RPMI7951 (cell line): Measurements from ENCODE around the gene HSF4. TPM values are rescaled to one million over a fixed set of nuclear protein-coding genes. Genes with fewer than 3 reads are reported as not detected.

ENCODE experiments used
- DNase-seq: peaks from one replicate; pipeline ENCODE4 v3.0.0-alpha.2; 2012; ENCODE audit warnings: low read depth
- total RNA-seq: library from RNA; depleted of rRNA; stranded (reverse); fragments of >200 nt; shearing (Covaris generic); gene quantifications from 2 replicates; pipeline ENCODE4 v1.2.3, GENCODE V29; 2014

HSF4 gene
- total RNA-seq, 1 experiment from 2014 or later, result 3.7 TPM

DNA sequence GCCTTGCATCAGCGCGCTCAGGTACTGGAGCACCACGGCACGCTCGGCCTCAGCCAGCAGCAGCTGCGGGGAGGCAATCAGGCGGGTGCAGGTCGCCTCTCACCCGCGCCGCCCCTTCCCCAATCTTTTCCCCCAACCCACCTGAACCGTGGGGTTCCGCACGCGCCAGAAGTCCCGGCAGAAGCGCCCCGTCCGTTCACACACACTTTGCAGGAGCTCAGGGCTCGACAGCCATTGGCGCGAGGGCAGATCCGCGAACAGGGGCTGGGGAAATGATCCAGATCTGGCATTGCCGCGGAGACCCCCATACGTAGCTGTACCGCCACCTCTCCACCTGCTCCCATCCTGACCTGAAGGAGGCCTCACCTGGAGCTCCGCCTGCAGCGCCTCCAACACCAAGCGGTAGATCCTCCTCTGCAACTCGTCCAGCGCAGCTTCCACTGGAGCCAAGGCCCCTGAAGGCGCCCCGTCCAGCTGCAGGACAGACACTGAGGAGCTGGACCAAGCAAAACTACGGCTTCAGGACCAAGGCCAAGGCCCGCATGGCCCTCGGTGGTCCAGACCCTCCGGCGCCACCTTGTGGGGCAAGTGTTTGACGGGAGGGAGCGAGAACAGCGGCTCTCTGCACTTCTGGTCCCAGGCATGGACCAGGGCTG, 20.6 kb downstream of the HSF4 start:
- peak; percentile 90 for DNase-seq

GRCh38 chr16:67185651-67186134, 21.1 kb downstream of the HSF4 start:
- DNase-seq, result no peak

- DNase-seq, result peak; percentile 71
These were observed 22.0 kb downstream of the HSF4 start for GRCh38 chr16:67186550-67186950.

GRCh38 chr16:67187175-67187890, 22.8 kb downstream of the HSF4 start:
- DNase-seq, result no peak

GRCh38 chr16:67188323-67188722, 23.8 kb downstream of the HSF4 start:
- no peak for DNase-seq

DNA sequence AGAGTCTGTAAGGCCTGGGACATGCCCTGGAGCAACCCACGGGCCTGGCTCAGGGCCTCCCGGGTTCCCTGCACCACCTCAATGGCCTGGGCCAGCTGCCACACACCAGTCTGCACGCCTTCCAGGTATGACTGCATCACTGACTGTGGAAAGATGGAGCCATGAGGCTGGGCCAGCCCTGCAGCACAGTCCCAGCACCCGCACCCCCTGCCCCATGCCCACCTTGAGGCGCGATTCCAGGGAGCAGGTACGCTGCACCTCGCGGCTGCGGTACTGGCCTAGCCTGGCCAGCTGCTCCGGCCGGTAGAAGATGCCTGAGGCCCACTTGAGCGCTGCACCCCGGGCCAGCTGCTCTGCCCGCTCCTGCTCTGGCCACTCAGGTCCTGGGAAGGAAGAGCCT, 24.3 kb downstream of the HSF4 start:
- DNase-seq, result no peak

- no peak for DNase-seq
These were observed 25.5 kb downstream of the HSF4 start, which contains the start of gene EXOC3L1 for GRCh38 chr16:67190041-67190440. EXOC3L1 (minus strand) TSS chr16:67190136; CDS start chr16:67189676, 460 bp downstream.

DNA sequence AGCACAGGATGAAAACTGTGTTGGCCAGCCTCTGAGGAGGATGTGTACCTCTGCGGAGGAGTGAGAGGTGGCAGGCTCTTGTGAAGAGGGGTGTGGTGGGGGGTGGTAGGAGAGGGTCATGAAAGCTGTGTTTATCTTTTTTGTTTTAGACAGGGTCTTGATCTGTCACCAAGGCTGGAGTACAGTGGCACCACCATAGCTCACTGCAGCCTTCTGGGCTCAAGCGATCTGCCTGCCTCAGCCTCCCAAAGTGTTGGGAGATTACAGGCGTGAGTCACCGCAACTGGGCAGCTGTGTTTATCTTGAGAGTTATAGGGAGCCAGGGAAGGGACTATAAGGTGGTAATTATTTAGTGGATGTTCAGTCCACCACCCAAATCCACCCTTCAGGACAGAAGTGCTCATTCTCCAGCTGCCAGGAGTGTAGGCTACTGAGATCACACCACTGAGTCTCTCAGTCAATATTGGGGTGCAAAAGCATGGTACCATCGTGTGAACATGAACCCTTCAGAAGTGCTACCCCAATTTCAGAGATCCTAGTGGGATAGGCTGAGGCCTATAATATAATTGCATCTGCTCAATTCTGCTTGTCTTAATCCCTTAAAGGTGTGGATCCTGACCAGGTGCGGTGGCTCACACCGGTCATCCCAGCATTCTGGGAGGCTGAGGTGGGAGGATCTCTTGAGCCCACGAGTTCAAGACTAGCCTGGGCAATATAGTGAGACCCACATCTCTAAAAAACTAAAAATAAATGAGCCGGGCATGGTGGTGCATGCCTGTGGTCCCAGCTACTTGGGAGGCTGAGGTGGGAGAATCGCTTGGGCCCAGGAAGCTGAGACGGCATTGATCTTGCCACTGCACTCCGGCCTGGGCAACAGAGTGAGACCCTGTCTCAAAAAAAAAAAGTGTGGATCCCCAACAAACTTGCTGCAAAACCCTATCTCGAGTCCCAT, 26.2 kb downstream of the HSF4 start:
- peak; percentile 56 for DNase-seq

DNA sequence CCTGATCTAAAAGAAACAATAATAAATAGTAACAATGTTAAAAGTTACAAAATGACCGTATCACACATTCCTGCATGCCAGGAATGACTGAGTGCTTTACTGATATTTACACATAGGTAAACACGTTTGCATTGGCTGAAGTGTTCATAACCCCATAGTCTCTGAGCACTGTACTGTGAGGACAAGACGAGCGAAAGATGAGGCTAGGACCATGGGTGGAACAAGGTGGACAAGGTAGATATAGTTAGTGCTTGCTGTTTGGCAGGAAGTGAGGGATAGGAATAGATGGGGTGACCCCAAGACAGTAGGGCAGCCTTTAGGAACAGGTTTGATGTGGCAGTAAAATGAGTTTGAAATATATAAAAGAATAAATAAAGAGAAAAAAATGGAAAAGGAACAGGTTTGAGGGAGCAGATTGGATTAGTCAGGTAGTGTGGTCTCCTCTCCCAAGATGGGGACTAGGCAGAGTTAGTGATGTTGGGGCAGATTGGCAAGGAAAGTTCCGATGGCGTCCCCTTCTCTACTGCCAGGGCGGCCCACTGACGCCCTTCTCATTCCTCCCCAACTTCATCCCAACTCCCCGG, 27.0 kb downstream of the HSF4 start:
- DNase-seq, result no peak

DNA sequence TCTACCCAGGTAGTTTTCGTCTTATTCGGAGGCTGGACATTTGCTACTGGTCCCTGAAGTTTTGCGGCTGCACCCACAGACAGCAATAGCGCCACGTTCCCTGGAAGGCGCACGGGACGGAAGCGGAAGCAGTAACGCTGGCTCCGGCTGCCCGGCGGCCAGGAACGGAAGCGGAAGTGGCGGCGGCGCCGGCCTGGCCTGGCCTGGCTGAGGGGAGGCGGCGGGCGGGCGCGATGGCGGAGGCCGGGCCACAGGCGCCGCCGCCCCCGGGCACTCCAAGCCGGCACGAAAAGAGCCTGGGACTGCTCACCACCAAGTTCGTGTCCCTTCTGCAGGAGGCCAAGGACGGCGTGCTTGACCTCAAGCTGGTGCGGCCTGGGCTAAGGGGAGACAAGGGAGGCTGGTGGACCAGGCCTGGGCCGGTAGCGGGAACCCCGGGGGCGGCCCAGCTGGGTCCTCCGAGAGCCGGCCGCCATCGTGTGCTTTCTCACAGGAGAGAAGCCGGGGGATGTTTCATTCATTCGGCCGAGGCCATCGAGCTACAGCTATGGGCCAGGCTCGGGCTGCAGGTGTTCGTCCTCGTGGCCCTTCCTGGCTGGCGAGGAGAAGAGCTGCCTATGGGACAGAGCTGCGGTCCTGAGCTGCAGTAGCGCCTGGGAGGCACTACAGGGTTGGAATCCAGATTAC, 27.6 kb downstream of the HSF4 start, which contains the start of gene E2F4:
Gene E2F4, plus strand, starts transcription at position 161 of the 687 bp plus-strand sequence. Its CDS starts 73 bp downstream, at position 234.
- peak; percentile 91 for DNase-seq

DNA sequence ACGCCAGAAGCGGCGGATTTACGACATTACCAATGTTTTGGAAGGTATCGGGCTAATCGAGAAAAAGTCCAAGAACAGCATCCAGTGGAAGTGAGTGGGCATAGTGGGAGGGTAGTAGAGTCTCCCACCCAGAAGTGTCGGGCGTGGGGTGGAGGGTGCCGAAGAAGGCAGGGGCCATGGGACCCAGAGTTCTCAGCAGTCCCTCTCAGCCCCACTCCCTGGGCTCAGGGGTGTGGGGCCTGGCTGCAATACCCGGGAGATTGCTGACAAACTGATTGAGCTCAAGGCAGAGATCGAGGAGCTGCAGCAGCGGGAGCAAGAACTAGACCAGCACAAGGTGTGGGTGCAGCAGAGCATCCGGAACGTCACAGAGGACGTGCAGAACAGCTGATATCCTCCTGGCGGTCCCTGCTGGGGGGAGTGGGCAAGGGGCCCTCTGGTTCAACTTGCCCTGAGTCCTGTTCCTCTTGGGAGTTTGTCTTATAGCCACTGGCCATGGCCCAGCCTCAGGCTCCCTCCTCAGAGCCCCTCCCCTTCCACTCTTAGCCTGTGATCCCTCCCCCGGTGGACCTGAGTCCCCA, 28.3 kb downstream of the HSF4 start:
- no peak for DNase-seq

GRCh38 chr16:67193536-67193935, 29.0 kb downstream of the HSF4 start:
- DNase-seq, result no peak

DNA sequence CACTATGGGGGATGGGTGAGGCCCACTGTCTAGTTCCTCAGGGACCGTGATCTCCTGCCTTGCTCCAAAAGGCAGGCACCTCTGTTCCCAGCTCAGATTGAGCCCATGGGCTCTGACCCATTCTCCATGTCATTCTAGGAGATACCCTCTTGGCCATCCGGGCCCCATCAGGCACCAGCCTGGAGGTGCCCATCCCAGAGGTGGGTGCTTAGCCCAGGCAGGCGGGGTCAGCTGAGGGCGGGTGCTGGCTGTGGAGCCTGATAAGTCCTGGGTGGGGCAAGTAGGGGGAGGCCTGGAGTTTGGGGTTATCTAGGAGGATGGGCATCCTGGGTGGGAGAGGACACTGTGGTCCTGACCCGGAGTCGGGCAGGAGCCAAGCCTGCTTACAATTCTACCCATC, 29.7 kb downstream of the HSF4 start:
- DNase-seq, result no peak

- DNase-seq, result no peak
These were observed 31.1 kb downstream of the HSF4 start for GRCh38 chr16:67195676-67196075.

- DNase-seq, result no peak
These were observed 32.3 kb downstream of the HSF4 start for GRCh38 chr16:67196881-67197280.

DNA sequence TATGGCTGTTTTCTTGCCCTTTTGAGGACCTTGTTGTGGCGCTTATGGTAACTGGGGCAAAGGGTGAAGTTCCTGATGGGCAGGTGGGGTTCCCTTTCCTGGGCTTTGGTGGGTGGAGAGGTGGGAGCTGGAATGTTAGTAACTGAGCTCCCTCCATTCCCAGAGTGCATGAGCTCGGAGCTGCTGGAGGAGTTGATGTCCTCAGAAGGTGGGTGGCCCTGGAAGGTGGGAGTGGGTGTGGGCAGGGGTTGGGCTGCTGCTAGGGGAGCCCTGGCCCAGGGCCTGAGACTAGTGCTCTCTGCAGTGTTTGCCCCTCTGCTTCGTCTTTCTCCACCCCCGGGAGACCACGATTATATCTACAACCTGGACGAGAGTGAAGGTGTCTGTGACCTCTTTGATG, 33.2 kb downstream of the HSF4 start:
- DNase-seq, result no peak

- no peak for DNase-seq
These were observed 33.7 kb downstream of the HSF4 start for GRCh38 chr16:67198238-67198734.

GRCh38 chr16:67199011-67199807, 34.7 kb downstream of the HSF4 start, which contains the start of gene ELMO3:
ELMO3 (plus strand) TSS chr16:67199131; CDS start chr16:67199327, 196 bp downstream.
- no peak for DNase-seq

DNA sequence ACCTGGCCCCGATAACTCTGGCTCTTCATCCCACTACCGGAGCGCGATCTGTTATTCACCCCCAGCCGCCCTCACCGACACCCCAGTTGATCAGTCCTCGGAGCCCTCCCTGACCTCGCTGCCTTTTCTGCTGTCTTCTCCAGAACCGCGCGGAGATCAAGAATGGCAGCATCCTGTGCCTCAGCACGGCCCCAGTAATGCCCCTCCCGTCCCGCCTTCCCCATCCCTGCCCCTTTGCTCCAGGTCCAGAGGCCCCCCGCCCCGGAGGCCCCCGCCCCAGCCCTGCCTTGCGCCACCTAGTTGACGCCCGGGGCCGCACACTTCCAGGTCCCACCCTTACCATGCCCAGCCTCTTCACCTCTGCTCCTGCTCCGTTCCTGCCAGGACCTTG, 35.3 kb downstream of the HSF4 start:
- no peak for DNase-seq
